HG02840 (cell line): ENCODE results near the gene PTPN14.

ENCODE experiments used
- ATAC-seq: cut with Tn5 transposase; IDR thresholded peaks from one replicate; pipeline ENCODE4 v1.9.1; 2021; ENCODE audit warnings: mild to moderate bottlenecking, moderate library complexity, moderate number of reproducible peaks; ENCODE audit not compliant: unreplicated experiment, low FRiP score

PTPN14 gene

GRCh38 chr1:214569357-214570004, 18.1 kb upstream of the PTPN14 start:
- ATAC-seq: no peak

DNA sequence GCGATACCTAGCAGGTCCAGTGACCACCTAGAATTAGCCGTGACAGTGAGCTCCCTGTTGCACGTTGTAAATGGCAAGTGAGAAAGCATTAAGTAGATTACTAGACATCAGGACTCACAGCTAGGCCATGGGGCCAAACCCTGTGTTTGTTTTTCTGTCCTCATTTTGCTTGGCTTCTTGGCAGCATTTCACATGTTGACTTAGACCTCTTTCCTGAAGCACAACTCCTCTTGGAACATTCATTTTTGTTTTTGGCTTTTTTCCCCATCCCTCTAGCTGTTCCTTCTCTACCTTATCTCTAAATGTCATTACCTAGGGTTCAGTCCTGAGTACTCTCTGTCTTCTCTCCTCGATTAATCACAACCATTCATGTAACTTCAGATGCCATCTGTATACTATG, 16.9 kb upstream of the PTPN14 start:
- no peak for ATAC-seq

DNA sequence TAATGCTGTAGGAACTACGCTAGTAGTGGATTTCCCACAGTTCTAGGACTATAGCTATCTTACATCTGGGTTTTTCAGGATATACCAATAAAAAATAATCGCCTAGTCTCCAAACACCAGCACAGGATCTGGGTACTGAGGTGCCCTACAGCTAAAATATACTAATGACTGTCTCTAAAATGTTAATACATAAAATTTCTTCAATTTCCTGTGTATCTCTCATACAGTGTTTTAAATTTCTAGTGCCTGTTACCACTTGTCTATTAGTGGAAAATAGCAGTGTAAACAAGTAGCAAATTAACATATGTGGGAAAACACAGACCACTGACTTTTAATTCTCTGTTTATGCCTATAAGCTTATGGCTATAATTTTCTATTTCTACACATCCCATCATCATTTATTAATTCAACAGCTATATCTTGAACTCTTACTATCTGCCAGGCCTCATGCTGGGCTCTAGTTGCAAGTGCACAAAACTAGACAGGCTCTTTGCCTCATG, 16.1 kb upstream of the PTPN14 start:
- no peak for ATAC-seq

DNA sequence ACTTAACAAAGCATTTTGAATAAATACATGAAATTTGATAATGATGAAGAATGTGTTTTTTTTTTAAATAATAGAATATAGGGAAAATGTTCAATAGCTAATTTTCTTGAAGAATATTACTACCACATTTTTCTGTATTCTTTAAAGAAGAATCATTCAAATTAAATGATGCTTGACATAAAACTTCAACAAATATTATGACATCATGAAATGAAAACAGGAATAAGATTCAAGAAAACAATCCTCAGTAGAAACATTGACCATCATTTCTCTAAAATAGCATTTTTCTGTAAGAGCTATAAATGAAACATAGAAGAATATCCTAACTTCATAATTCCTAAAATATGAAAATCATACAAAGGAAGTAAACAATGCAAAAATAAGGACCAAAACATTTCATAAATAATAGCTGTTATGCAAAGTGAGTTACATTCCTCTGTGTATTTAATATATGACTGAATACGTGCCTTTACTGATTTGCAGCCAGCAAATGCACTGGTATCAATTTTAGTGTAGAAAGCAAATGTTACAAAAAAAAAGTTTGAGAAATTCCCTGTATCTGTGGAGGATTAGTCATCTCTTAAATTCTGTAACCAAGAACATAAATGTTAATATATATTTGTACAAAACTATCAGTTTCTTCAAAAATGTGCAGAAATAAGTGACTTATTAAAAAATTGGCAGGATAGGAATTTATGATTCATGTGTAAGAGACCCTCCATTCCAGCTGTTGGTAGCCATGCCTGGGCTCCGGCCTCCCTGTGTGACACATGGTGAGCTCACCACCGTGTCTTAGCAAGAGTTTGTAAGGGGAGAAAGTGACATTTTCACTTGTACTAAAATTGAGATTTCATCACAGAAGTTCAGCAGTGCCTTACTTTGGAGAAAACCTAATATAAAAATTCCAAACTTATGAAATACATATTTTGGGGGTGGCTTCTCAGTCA, 15.0 kb upstream of the PTPN14 start:
- no peak for ATAC-seq

DNA sequence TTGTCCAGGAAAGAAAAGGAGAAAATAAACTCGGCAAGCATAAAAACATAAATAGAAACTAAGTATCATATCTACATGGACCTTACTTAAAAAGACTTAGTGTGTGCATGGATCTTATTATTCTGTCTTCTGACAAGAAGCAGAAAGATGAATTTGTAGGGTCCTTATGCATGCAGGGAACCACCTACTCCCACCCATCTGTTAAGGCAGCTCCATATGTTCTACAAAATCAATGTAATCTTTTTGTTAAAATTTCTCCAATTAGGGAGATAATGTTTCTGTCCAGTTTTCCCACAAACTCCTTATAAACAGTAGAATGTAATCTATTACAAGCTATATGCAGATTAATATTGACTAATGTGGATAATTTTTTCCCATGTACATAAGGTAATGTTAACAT, 13.9 kb upstream of the PTPN14 start:
- ATAC-seq: no peak

DNA sequence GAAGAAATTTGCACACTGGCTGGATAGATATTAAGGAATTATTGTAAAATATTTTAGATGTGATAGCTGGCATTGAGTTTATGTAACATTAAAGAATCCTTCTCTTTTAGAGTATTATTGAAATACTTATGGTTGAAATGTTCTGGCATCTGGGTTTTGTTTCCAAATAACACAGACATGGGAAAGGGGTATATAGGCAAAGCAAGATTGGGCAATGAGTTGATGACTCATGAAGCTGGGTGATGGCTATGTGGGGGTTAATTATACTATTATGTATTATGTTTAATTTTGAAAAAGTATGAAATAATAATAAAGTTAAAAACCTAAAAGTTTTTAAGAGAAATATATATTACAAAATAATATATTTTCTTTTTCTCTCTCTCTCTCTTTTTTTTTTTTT, 12.5 kb upstream of the PTPN14 start:
- ATAC-seq: no peak

DNA sequence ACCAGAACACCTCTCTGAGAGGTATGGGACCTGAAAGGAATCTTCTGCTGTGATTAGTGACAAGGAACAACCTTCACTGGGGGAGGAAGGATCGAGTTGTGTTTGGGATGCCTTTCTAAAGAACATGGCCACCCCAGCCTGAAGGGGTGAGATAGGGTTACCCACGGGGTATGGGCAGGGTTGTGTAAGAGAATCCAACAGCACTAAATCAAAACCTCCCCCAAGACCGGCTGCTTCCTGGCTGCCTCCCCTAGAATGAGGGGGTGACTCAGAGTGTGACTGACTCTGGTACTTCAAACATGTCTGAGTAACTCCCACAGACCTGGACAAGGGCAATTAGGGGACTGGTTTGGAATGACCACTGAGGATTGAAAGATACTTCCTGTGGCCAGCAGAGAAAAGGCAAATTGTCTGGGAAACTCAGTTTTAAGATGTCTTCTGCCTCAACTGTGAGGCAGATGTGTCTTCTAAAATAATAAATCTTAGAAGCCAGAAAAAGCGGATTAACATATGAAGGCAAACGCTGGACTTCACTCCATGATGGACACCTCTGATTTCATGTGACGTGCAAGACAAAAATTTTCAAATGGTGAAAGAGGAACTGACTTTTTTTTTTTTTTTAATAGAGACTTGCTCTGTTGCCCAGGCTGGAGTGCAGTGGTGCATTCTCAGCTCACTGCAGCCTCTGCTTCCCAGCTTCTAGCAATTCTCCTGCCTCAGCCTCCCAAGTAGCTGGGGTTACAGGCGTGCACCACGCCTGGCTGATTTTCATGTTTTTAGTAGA, 6.7 kb upstream of the PTPN14 start:
- ATAC-seq: no peak

DNA sequence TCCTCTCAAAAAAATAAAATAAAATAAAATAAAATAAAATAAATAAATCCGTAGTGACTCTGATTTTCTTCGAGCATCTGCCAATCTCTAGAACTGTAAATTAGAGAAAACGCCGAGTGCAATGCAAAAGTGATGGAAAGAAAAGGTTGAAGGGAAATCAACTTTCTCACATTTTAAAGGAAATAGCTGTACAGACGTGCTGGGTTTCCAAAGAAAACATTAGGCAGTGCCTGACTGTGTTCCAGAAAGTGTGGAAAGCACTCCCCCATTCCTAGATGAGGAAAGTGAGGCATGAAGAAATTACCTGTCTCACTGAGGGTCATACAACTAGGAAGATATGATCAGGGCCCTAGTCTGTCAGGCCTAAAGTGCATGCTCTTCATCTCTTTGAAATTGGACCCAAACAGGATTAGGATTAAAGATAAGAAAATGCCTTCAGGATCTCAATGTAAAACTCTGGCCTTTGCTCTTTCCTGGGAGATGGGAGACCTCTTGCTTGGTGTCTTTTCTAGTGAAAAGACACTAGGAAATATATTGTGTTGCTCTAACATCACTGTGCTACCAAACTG, 1.8 kb upstream of the PTPN14 start:
- no peak for ATAC-seq

DNA sequence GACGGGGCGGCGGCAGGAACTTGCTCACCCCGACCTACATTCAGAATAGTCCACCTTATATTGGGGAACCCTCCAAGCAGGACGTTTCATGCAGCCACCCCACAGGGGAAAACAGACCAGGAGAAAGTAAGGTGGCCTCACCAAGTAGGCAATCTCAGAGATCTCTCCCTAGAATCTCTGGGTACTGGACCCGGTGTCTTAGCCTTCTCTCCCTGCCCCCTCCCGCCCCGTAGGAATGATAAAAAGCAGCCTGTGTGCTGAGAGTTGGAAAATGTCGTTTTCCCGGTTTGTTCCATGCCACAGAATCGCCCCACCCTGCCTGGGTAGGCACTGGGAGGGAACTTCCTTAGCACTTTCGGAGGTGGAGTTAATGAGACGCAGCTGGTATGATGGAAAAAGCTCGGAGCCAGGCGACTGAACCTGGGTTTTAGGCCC, 789 bp upstream of the PTPN14 start:
- ATAC-seq: no peak

GRCh38 chr1:214550857-214551435, 456 bp downstream of the PTPN14 start:
- ATAC-seq: no peak

DNA sequence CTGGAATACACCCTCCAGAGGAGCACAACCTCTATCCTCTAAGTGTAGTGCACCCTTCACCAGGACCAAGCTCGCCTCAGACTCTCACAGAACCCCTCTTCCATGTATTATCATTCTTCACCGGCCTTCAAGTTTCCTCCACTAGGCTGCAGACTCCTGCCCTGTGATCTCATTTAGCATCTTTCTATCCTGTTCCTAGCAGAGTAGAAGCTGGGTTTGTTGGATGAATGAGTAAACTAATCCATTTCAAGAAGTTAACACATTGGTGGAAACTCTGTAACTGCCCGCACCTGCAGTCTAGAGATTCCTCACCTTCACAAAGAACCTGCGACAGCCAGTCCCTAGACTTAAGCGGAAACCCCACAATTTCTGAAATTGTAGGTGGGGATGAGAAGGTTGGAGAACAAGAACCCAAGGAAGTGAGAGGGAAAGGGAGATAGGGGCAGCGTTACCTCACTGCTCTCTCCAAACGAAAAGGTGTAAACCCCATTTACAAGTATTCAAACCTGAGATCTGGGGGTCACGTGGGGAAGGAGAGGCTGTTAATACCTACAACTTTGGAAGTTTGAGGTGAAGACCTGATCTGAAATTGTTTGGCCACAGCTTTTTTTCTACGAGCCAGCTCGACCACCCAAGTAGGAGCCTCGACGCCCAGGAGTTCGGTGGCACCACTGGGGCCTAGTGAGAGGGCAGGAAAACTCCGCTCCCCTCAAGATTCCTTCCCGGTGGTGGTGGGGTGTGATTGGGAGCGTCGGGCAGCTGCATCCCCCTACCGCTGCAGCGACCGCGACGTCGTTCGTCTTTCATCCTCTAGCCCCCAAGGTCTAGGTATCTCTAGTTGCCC, 1.2 kb downstream of the PTPN14 start:
- no peak for ATAC-seq

DNA sequence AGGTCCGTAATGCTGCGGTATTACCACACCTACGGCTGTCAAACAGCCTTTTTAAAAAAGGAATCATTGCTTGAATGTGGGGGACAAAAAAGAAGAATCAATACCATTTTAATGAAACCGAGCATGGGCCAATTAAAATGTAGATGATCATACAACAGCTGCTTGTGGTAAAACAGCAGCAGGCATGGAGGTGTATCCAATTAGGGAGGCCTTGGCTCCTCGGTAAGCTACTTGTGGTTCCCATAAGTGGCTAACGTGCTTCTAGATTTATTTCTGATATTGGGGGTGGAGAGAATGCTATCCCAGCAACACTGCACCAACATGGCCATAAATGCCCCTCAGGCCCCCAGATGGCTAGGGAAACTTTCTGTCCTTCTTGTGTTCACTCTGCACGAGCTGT, 1.8 kb downstream of the PTPN14 start:
- ATAC-seq: no peak

DNA sequence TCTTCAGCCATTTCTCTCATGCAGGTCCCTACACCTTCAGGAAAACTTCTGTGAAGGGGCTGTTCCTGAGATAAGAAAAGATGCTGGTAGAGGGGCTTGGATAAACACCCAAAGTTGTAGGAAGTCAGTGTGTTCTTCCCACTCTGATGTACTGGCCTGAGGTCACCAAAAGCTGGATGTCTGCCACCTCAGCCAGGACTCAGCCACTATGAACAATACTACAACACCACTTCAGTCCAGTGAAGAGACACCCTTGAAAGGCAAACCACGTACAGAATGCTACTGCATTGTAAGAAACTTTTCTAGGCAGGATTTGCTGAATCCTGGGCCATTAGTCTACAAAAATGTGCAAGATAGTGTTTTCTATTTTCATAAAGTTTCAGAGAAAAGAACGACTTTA, 2.4 kb downstream of the PTPN14 start:
- ATAC-seq: no peak

DNA sequence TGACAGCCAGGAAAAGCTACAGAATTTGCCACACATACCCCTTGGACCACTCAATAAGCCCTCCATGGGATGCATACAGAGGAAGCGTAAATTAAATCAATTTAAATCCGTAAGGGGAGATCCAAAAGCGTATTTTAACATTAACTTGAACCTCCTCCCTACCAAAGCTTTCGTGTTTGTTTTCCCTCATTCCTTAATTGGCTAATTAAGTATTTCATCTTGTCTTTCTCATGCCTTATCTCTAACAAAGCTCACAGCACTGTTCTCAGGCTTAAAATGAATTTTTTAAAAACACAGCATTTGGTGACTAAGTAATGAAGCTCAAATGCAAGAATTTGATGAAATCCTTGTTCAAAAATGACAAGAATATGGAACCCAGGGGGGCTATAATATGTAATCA, 3.1 kb downstream of the PTPN14 start:
- ATAC-seq: no peak

- ATAC-seq: no peak
Measured at GRCh38 chr1:214547747-214548146, 3.7 kb downstream of the PTPN14 start.

GRCh38 chr1:214546886-214547641, 4.3 kb downstream of the PTPN14 start:
- no peak for ATAC-seq

DNA sequence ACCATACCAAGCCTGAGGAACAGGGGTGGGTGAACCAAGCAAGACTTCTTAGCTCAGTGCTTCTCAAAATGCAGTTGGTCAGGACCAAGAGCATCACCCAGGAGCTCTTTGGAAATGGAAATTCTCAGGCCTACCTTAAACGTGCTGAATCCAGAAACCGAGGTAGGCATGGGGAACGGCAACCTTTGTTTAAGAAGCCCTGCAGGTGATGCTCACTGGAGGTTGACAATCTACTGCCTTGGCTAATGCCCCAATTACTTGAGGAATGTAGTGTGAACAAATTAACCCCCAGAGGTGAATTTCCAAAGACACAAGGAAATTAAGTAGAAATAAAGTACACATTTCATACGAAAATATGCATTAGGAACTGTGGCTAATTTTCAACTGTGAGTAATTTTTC, 5.3 kb downstream of the PTPN14 start:
- ATAC-seq: no peak

DNA sequence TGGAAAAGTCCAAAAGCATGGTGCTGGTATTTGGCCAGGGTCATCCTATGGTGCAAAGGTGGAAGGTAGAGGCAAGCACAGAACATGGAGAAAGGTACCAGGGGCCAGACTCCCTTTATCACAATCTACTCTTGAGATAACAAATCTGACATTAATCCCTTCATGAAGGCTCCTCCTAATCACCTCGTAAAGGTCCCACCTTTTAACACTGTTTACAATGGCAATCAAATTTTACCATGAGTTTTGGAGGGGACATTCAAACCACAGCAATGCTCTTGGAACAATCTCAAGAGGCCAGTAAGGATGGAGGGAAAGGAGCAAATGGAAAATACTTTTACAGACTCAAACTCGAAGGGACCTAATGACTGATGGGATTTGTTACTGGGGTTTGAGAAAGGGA, 6.1 kb downstream of the PTPN14 start:
- no peak for ATAC-seq

DNA sequence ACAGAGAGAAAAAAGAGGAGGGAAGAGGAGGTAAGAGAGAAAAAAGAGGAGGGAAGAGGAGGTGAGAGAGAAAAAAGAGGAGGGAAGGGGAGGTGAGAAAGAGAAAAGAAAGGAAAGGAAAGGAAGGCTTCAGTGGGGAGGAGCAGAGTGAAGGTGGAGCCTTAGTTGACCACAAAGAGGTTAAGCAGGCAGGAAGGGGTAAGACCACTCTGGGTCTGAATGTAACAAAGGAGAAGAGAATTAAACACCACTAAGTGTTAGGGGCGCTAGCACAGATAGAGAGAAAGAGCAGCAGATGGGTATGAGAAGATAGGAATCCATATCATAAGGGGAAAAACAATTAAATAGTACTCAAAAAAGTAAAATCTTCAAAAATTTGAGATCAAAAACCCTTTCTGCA, 6.6 kb downstream of the PTPN14 start:
- no peak for ATAC-seq
